Tibial nerve (tissue), 4 donors: Measurements from ENCODE around the gene DIP2C. TPM values are rescaled to one million over a fixed set of nuclear protein-coding genes. Genes with fewer than 3 reads are reported as not detected.

Experiments used
- DNase-seq, 2 donors: peaks; one replicate each; pipeline ENCODE4 v3.0.0-alpha.2; 2019; ENCODE audit warnings: low spot score in 2 of 2
- H3K27ac ChIP-seq, 4 donors: fragments of 200-600 bp; sonication (generic) in 3 of 4; one replicate each; pipeline ENCODE4 v1.5.1; 2017 to 2019; ENCODE audit warnings: mild to moderate bottlenecking in 1 of 4
- H3K27me3 ChIP-seq, 2 donors: fragments of 200-600 bp; sonication (generic) in 1 of 2; one replicate each; pipeline versions ENCODE4 v1.5.1 to v1.6.0; 2017 to 2019
- H3K36me3 ChIP-seq, 3 donors: fragments of 200-600 bp; sonication (generic); one replicate each; pipeline ENCODE4 v1.5.1; 2018 to 2019
- H3K4me1 ChIP-seq, 4 donors: fragments of 200-600 bp; sonication (generic) in 3 of 4; one replicate each; pipeline ENCODE4 v1.5.1; 2017 to 2019
- H3K4me3 ChIP-seq, 4 donors: fragments of 200-600 bp; sonication (generic) in 3 of 4; one replicate each; pipeline ENCODE4 v1.5.1; 2017 to 2019; ENCODE audit warnings: mild to moderate bottlenecking in 1 of 4, moderate library complexity in 1 of 4
- H3K9me3 ChIP-seq, 4 donors: fragments of 200-600 bp; sonication (generic) in 3 of 4; one replicate each; pipeline ENCODE4 v1.5.1; 2017 to 2019
- CTCF ChIP-seq, 5 experiments: fragments of 200-600 bp in 3 of 5; fragments of 450-650 bp in 2 of 5; sonication (generic) in 3 of 5; IDR thresholded peaks; one replicate each; pipeline ENCODE4 v1.5.1; 2016 to 2019; ENCODE audit warnings: antibody characterized with exemption in 5 of 5, mild to moderate bottlenecking in 3 of 5, moderate library complexity in 2 of 5
- EP300 ChIP-seq, 2 donors: sonication (generic); formaldehyde crosslinking; IDR thresholded peaks; one replicate each; pipeline ENCODE4 v1.6.1; 2017; ENCODE audit warnings: antibody characterized with exemption in 2 of 2, mild to moderate bottlenecking in 1 of 2
- POLR2A ChIP-seq, 2 donors: fragments of 450-650 bp; IDR thresholded peaks; one replicate each; pipeline ENCODE4 v1.6.1; 2017; ENCODE audit warnings: antibody characterized with exemption in 2 of 2, mild to moderate bottlenecking in 2 of 2, moderate library complexity in 2 of 2
- WGBS, 2 donors: methylation state at CpG; one replicate each; pipeline ENCODE4 v1.1.5; 2018; 5-methylcytosine and 5-hydroxymethylcytosine counted together
- total RNA-seq, 4 donors: library from RNA; depleted of rRNA; stranded (reverse); fragments of >200 nt; gene quantifications; one replicate each; pipeline ENCODE4 v1.1.0, GENCODE V29; 2016

DIP2C gene
- total RNA-seq, 4 donors from 2014 or later: 31.4 to 46.5 (median 36.0) TPM

DNA sequence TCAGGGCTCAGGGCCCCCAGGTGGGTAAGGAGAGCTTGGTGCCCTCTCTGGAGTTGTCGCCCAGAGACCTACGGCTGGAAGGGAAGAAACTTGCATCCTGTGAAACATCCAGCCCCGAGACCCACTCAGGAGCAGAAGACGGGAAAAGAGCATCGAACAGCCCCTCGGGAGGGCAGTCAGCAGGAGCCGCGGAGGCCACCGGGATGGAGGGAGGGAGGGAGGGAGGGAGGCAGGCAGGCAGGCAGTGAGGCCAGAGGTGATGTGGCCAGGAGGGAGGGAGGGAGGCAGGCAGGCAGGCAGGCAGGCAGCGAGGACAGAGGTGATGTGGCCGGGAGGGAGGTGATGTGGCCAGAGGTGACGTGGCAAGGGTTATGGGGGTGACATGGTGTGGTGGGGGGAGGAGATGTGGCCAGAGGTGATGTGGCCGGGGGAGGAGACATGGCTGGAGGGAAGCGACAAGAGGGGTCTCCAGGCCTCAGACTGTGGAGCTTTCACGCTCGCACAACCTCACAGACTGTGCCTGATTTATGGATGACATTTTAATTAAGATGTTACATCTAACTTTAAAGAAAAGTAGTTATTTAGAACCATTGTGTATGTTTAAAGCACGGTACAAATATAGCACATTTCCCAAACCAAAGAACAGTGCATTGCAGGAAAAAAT is 141.1 kb downstream of the DIP2C start:
- no peak for DNase-seq
- H3K27me3 ChIP-seq: no peaks in the 10 kb centered on the region
- peaks cover 0 to 26% (median 0%) of the 10 kb centered on the region in 4 donors for H3K4me1 ChIP-seq
- TF ChIP-seq CTCF (IDR thresholded peaks at IDR 0.05): no peak
- no peak for TF ChIP-seq EP300 (IDR thresholded peaks at IDR 0.05)
- no peak for TF ChIP-seq POLR2A (IDR thresholded peaks at IDR 0.05)
- no peak overlapping the region for H3K4me3 ChIP-seq
- no peaks in the 10 kb centered on the region for H3K36me3 ChIP-seq
- WGBS, 2 donors: 72 to 82% methylated on average over 16 to 17 of the region's 17 CpGs
- H3K27ac ChIP-seq: no peak overlapping the region
- H3K9me3 ChIP-seq: no peaks in the 10 kb centered on the region

GRCh38 chr10:547591-548081 is 141.8 kb downstream of the DIP2C start:
- TF ChIP-seq POLR2A (IDR thresholded peaks at IDR 0.05): no peak
- no peak for TF ChIP-seq EP300 (IDR thresholded peaks at IDR 0.05)
- no peak for TF ChIP-seq CTCF (IDR thresholded peaks at IDR 0.05)
- WGBS, 2 donors: 55 to 68% methylated on average over 6 of the region's 6 CpGs
- DNase-seq: no peak
- Histone ChIP-seq H3K27ac (peak overlapping the region in 1 of 4 donors; percentile 33), H3K9me3 (no peaks in the 10 kb centered on the region), H3K4me1 (peaks cover 0 to 26% (median 0%) of the 10 kb centered on the region in 4 donors), H3K27me3 (no peaks in the 10 kb centered on the region), H3K36me3 (no peaks in the 10 kb centered on the region), H3K4me3 (no peak overlapping the region)

DNA sequence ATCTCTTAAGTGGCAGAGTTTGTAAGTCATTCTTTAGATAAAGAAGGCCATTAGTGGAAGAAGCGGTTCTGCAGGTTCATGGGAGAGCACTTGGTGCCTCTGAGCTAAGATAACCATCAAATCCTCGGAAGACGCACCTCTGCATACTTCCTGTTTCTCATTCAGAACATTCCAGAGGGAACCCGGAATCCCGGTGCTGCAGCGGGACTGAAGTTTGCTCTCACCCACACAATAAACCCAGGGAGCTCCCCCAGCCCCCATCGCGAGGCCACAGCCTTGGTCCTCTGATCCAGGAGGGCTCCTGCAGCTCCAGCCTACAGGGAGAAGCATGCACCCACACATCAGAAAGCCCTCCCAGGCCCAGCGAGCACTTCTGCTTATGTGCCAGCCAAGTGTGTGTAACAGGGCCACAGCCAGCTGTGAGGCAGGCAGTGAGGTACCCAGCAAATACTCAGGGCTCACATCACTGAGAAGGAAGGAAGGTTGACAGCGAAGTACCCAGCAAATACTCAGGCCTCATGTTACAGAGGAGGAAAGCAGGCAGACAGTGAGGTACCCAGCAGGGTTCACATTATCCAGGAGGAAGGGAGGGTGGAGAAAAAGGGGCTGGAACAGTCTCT is 142.4 kb downstream of the DIP2C start:
- H3K9me3 ChIP-seq: no peaks in the 10 kb centered on the region
- DNase-seq: no peak
- H3K36me3 ChIP-seq: no peaks in the 10 kb centered on the region
- peaks cover 0 to 29% (median under 1%) of the 10 kb centered on the region in 4 donors for H3K4me1 ChIP-seq
- H3K27ac ChIP-seq: peak overlapping the region in 1 of 4 donors; percentile 33
- no peaks in the 10 kb centered on the region for H3K27me3 ChIP-seq
- 41 to 65% methylated on average over 7 to 10 of the region's 10 CpGs for WGBS, 2 donors
- TF ChIP-seq POLR2A (IDR thresholded peaks at IDR 0.05): no peak
- no peak for TF ChIP-seq EP300 (IDR thresholded peaks at IDR 0.05)
- no peak for TF ChIP-seq CTCF (IDR thresholded peaks at IDR 0.05)
- no peak overlapping the region for H3K4me3 ChIP-seq

- no peaks in the 10 kb centered on the region for H3K27me3 ChIP-seq
- 80 to 87% methylated on average over 7 of the region's 7 CpGs for WGBS, 2 donors
- H3K27ac ChIP-seq: no peak overlapping the region
- DNase-seq: no peak
- H3K9me3 ChIP-seq: no peaks in the 10 kb centered on the region
- peaks cover 0 to 33% (median 2%) of the 10 kb centered on the region in 4 donors for H3K4me1 ChIP-seq
- H3K4me3 ChIP-seq: no peak overlapping the region
- TF ChIP-seq CTCF (IDR thresholded peaks at IDR 0.05) (no peak), EP300 (IDR thresholded peaks at IDR 0.05) (no peak), POLR2A (IDR thresholded peaks at IDR 0.05) (no peak)
- no peaks in the 10 kb centered on the region for H3K36me3 ChIP-seq
Measured at GRCh38 chr10:546451-546850, 143.0 kb downstream of the DIP2C start.
